Measurements from ENCODE around the gene ZNF740.
A peak's percentile ranks its signal among the peaks of the same experiment; 100 is the strongest.
"Not testable (repeated sequence)": the region's sequence is repeated elsewhere in the genome, so short reads cannot be mapped to it uniquely, and the experiment has no call there.

ZNF740 gene
- total RNA-seq, result 23.4 to 43.1 reads per million in 2 donors

DNA sequence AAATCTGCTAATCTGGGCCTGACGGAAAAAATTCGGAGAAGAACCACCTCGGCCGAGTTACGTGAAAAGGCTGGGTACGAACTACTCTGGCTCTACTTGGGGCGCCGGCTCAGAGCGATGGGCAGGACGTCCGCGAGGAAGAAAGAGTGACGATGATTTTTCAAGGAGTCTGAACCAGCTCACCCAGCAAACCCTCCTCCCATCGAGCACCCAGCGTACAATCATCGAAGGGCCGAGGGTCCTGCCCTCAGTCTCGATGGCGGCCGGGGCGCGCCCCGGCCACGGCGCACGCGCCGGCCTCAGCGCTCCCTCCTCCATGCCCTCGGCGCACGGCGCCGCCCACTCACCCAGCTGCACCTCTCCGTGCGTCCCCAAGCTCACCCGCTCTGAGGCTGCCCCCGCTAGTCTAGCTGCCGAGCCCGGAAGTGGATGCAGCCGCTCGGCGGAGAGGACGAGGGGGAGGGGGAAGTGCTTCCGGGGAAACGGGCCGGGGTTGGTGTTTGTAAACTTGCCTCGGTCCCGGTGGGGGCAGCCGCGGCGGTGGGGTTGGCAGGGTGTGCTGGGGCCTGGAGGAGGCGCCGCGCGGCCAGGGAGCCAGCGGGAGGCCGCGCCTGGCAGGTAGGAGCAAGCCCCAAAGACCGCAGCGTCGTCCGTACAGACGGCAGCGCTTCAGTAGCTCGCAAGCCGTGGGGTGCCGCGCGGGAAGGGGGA lies at the start of gene ZNF740, which contains the start of gene CSAD:
Gene ZNF740, plus strand, starts transcription at position 503 of the 711 bp plus-strand sequence. CDS start 1,262 bp downstream, outside the sequence.
Gene CSAD, minus strand, starts transcription at position 706 of the 711 bp plus-strand sequence. CDS start 7,455 bp downstream, outside the sequence.
- peak; percentile 95 to 99 (median 97) for DNase-seq

DNA sequence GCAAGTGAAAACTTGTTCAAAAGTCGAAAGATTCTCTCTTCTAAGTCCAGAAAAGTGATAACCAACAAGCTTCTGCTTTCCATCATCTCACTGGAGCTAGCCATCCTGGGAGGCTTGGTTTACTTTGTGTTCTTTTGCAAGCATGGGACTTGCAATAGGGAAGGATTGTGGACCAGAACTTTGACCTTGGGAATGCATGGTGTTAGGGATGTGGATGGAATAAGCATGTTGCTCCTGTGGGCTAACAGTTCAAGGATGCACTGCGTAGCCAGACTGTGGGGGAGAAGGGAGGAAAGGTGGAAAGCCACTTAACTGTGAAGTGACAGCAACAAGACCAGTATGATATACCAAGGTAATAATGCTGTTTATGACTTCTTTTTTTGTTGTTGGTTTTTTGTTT lies 48.7 kb upstream of the ZNF740 start:
- DNase-seq, result no peak

- DNase-seq, result no peak
Measured at GRCh38 chr12:53133722-53134121, 46.8 kb upstream of the ZNF740 start.

DNA sequence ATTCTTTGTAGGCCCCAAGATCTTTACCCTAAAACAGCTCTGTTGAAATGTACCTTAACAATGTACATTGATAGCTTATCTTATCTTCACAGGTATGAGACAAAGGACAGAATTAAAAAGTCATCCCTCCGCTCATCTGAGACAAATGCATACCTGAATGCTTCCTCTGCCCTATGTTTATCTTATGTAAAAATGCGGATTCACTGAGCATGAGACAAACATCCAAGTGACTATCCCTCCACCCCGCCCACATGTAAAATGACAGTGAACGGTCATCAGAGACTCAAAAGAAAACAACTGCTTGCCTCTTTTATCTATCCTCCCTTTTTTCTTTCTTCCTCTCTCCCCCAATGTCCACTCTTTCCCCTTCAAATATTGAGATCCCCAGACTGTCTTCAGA lies 37.2 kb upstream of the ZNF740 start:
- no peak for DNase-seq

GRCh38 chr12:53145383-53146260 lies 34.9 kb upstream of the ZNF740 start:
- DNase-seq, result no peak

DNA sequence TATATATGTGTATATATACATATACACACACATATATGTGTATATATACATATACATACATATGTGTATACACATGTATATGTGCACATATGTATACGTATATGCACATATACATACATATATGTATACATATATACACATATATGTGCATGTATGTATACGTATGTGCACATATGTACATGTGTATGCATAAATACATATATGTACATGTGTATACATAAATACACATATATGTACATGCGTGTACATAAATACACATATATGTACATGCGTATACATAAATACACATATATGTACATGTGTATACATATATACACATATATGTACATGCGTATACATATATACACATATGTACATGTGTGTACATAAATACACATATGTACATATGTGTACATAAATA lies 33.3 kb upstream of the ZNF740 start:
- DNase-seq, result no peak

GRCh38 chr12:53147653-53148052 lies 32.9 kb upstream of the ZNF740 start:
- DNase-seq, result no peak

DNA sequence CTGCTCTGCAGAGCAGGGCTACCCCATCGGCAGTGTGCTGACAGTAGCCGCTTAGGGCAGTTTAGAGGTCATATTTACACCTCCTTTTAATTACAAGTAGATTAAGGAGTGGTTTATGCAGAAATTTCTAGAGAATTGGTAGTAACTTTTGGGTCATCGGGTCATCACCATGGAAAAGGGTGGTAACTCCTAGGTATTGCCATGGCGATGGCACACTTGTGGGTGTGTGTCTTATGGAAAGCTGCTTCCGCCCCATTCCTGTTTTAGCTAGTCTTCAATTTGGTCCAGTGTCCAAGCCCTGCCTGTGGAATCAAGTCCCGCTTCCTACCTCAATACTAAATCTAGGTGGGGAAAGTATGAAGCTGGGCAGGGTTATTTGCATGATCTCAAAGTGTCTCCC lies 29.5 kb upstream of the ZNF740 start:
- no peak for DNase-seq

- DNase-seq, result no peak
Measured at GRCh38 chr12:53152390-53152789, 28.1 kb upstream of the ZNF740 start.

DNA sequence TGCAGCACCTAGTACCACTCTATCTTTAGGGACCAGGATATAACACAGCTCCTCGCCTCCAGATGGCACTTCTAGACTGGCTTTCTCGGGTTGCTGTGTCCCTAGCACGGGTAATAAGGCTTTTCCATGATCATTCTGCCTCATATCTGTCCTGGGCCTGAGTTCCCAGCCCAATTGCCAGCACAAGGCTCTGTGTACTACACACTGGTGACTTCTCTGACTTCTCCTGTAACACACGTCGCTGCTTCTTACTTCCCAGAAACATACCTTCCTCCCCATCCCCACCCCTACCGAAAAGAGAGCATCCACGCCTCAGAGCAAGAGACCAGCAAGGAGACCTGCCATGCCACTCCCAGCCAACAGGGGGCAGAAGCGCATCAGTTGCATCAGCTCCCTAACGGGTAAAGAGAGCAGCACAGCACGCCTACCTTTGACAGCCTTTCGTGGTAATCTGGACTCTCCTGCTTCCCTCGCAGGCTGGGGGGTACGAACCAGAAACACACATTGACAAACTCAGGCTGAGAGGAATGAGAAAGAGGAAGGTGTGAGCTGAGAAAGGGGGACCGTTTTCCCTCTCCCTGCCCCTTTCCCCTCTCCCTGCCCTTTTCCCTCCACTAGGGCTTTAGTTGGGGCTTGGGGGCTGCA lies 21.2 kb upstream of the ZNF740 start:
- DNase-seq, result peak; percentile 69 to 90 (median 79)

DNA sequence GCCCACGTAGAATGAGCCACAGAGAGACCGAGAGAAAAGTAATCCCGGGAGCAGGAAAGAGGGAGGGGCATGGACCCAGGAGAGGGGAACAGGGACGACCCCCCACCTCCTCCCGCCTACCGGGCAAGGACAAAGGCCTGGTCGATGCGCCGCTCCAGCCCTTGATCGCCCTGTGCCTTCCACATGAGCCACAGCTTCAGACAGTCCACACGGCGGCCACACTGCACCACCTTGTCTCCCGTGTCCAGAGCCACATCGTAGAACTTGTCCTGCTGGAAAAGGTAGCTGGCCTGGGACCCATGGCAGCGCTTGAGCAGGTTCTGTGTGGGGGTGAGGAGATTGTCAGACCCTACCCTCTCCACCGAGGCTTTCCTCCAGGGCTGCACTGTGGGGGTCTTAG lies 20.5 kb upstream of the ZNF740 start:
- DNase-seq, result no peak

DNA sequence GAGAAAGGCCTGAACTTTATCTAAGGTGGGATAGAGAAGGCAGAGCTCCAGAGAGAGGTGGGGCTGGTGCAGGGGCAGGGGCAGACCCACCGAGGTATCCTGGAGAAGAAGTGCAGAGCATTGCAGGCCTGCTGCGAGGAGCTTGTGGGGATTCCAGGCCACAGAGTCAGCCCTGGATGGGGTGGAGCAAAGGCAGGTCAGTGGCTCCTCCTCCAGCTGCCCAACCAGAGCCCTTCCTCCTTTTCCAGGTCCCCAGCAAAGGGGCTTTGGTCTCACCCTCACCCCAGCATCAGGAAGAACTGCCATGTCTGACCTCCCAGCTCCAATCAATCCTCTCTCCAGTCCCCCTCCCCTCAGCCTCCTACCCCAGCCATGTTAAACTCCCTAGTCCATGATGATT lies 19.8 kb upstream of the ZNF740 start:
- no peak for DNase-seq

- DNase-seq, result no peak
Measured at GRCh38 chr12:53161119-53161911, 19.2 kb upstream of the ZNF740 start.

DNA sequence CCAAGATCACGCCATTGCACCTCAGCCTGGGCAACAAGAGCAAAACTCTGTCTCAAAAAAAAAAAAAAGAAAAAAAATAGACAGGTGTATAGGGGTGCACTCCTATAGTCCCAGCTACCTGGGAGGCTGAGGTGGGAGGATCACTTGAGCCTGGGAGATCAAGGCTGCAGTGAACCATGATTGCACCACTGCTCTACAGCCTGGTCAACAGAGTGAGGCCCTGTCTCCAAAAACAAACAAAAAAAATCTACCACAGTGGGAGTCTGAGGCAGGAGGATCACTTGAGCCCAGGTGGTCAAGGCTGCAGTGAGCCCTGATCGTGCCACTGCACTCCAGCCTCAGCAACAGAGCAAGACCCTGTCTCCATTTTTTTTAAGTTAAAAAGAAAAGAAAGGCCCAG lies 17.5 kb upstream of the ZNF740 start:
- DNase-seq, result not testable (repeated sequence)

DNA sequence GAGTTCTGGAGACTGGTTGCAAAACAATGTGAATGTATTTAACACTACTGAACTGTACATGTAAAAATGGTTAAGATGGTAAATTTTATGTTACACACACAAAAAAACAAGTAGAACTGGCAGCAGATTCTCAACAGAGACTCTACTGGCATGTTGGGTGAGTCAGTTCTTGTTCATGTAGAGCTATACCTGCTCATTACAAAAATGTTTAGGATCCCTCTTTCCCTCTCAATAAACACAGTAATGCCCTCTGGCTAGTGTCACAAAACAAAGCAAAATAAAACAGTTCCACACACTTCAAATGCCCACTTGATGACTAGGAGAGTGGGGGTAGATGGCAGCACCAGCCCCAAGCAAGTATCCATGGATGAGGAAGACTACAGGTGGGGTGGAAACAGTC lies 13.7 kb upstream of the ZNF740 start:
- DNase-seq, result no peak

GRCh38 chr12:53169644-53170043 lies 10.9 kb upstream of the ZNF740 start:
- DNase-seq, result no peak

DNA sequence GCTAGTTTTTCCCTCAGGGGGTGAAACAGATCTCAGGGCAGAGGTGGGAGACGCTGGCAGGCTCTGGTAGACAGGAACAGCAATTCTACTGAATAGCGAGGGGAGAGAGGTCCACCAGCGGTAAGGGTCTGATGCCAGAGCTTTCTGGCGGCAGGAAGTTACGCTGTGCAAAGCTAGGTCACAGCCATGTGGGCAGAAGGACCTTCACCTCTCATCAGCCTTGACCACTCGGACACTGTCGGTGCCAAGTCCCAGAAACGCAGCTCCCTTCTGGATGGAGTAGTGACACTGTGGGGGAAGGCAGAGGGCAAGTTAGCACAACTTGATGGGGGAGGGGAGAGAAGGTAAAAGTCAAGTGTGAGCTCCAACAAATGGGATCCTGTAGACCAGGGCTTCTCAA lies 10.3 kb upstream of the ZNF740 start:
- no peak for DNase-seq

DNA sequence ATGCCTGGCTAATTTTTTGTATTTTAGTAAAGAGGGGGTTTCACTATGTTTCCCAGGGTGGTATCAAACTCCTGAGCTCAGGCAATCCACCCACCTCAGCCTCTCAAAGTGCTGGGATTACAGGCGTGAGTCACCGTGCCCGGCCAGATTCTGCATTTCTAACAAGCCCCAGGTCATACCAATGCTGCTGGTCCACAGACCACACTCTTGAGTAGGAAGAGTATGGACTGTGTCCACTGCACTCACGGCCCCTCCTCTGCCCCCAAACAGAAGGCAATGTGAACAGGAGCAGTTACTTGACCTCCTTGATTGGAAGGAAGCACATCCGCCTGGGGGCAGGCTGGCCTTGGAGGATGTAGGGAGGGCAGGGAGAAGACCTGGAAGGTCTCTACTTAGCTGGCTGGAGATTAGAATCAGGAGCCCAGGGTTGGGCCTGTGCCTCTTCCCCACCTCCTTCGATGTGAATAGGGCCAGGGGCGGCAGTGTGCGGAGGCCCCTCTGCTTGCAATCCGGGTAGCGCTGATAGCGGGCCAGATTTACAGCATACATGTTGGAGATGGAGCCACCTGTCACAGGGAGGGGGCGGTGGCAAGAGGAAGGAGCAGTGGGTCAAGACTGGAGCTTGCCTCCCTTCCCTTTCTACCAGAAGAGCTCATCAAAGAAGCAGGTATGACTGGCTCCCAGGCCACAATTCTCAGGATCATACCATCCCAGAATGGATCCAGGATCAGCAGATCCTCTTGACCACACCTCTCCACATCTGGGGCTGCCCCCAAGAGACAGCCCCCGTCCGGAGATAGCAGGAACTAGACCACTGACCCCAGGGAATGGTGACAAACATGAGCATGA lies 9.4 kb upstream of the ZNF740 start:
- DNase-seq, result no peak

DNA sequence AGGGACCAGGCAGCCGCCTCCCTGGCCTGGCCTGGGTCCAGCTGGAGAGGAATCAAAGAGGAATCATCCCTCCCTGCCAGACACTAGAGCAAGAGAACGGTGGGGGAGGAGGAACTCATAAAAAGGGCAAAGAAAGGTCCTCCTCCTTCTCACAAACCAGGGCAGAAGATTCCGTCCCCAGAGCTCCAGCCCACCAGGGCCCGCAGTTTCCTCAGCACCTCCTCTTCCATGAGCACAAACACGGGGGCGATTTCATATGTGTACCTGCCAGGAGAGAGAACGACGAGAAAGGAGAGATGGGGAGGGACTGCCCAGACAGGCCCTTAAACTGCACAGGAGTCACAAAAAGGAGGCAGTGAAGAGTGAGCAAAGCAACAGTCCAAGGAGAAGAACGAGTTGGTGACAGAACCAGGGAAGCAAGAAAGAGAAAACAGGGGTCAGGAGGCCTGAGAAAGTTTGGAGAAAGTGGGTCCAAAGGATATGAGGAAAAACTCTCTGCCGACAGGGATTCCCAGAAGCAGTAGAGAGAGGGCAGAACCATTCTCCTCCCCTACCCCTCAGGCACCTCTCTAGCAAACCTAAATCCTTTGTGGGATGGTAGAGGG lies 8.7 kb upstream of the ZNF740 start:
- no peak for DNase-seq

- no peak for DNase-seq
Measured at GRCh38 chr12:53172352-53172751, 8.2 kb upstream of the ZNF740 start.

GRCh38 chr12:53173085-53173715 lies 7.3 kb upstream of the ZNF740 start:
- DNase-seq, result no peak

Data from T-helper 2 cell (primary cell).